ENCODE data around the gene LTA. TPM values are rescaled to one million over a fixed set of nuclear protein-coding genes. Genes with fewer than 3 reads are reported as not detected.

The LTA gene
- polyA plus RNA-seq, 1 donor: 0.96 TPM

GRCh38 chr6:31569861-31570536 is 2.1 kb upstream of the LTA start:
- Histone ChIP-seq H3K36me3 (ENCODE audit: control insufficient read depth, insufficient read depth, low read length) (no peaks in the 10 kb centered on the region), H3K4me1 (ENCODE audit: control insufficient read depth, insufficient read depth, low read length) (no peaks in the 10 kb centered on the region), H3K27me3 (ENCODE audit: control insufficient read depth, insufficient read depth, low read length) (peaks cover 18% of the 10 kb centered on the region), H3K27ac (ENCODE audit: low read length) (no peak overlapping the region), H3K9me3 (ENCODE audit: control insufficient read depth, low read depth, low read length) (no peaks in the 10 kb centered on the region), H3K4me3 (ENCODE audit: low read length) (no peak overlapping the region)
- no peak for DNase-seq
- no CpG with 5 or more reads among the region's 1 CpG for WGBS (ENCODE audit: insufficient coverage, low lambda C conversion rate)

GRCh38 chr6:31573239-31574105 is 1.4 kb downstream of the LTA start:
- H3K27ac ChIP-seq (ENCODE audit: low read length): no peak overlapping the region
- no peaks in the 10 kb centered on the region for H3K4me1 ChIP-seq (ENCODE audit: control insufficient read depth, insufficient read depth, low read length)

GRCh38 chr6:31574106-31575061 is 2.3 kb downstream of the LTA start:
- H3K36me3 ChIP-seq (ENCODE audit: control insufficient read depth, insufficient read depth, low read length): no peaks in the 10 kb centered on the region
- H3K4me1 ChIP-seq (ENCODE audit: control insufficient read depth, insufficient read depth, low read length): no peaks in the 10 kb centered on the region
- peaks cover 22% of the 10 kb centered on the region for H3K27me3 ChIP-seq (ENCODE audit: control insufficient read depth, insufficient read depth, low read length)
- 100% methylated on average over 1 of the region's 14 CpGs for WGBS (ENCODE audit: insufficient coverage, low lambda C conversion rate)
- DNase-seq: no peak
- H3K9me3 ChIP-seq (ENCODE audit: control insufficient read depth, low read depth, low read length): no peaks in the 10 kb centered on the region
- H3K4me3 ChIP-seq (ENCODE audit: low read length): no peak overlapping the region
- H3K27ac ChIP-seq (ENCODE audit: low read length): no peak overlapping the region

More at GRCh38 chr6:31573239-31574105, 1.4 kb downstream of the LTA start:
- Histone ChIP-seq H3K4me3 (ENCODE audit: low read length) (no peak overlapping the region), H3K27me3 (ENCODE audit: control insufficient read depth, insufficient read depth, low read length) (peaks cover 22% of the 10 kb centered on the region), H3K36me3 (ENCODE audit: control insufficient read depth, insufficient read depth, low read length) (no peaks in the 10 kb centered on the region), H3K9me3 (ENCODE audit: control insufficient read depth, low read depth, low read length) (no peaks in the 10 kb centered on the region)
- no peak for DNase-seq
- WGBS (ENCODE audit: insufficient coverage, low lambda C conversion rate): no CpG with 5 or more reads among the region's 9 CpGs

- Histone ChIP-seq H3K36me3 (ENCODE audit: control insufficient read depth, insufficient read depth, low read length) (no peaks in the 10 kb centered on the region), H3K4me1 (ENCODE audit: control insufficient read depth, insufficient read depth, low read length) (no peaks in the 10 kb centered on the region)
- WGBS (ENCODE audit: insufficient coverage, low lambda C conversion rate): no CpG with 5 or more reads among the region's 19 CpGs
Observed at GRCh38 chr6:31575335-31575901, 3.3 kb downstream of the LTA start, which contains the start of gene TNF. TNF (plus strand) TSS chr6:31575565; CDS start chr6:31575742, 177 bp downstream.

GRCh38 chr6:31575952-31576685 is 4.0 kb downstream of the LTA start:
- H3K4me1 ChIP-seq (ENCODE audit: control insufficient read depth, insufficient read depth, low read length): no peaks in the 10 kb centered on the region
- H3K9me3 ChIP-seq (ENCODE audit: control insufficient read depth, low read depth, low read length): peaks cover 3% of the 10 kb centered on the region
- peak overlapping the region; percentile 30 for H3K4me3 ChIP-seq (ENCODE audit: low read length)
- no peaks in the 10 kb centered on the region for H3K36me3 ChIP-seq (ENCODE audit: control insufficient read depth, insufficient read depth, low read length)
- peaks cover 22% of the 10 kb centered on the region for H3K27me3 ChIP-seq (ENCODE audit: control insufficient read depth, insufficient read depth, low read length)
- 76% methylated on average over 5 of the region's 8 CpGs for WGBS (ENCODE audit: insufficient coverage, low lambda C conversion rate)
- no peak for DNase-seq
- H3K27ac ChIP-seq (ENCODE audit: low read length): no peak overlapping the region

More at GRCh38 chr6:31575335-31575901, 3.3 kb downstream of the LTA start, which contains the start of gene TNF:
- Histone ChIP-seq H3K9me3 (ENCODE audit: control insufficient read depth, low read depth, low read length) (no peaks in the 10 kb centered on the region), H3K27me3 (ENCODE audit: control insufficient read depth, insufficient read depth, low read length) (peaks cover 20% of the 10 kb centered on the region), H3K4me3 (ENCODE audit: low read length) (peak within 1 kb of the TSS; percentile 30), H3K27ac (ENCODE audit: low read length) (no peak within 1 kb of the TSS)
- no peak for DNase-seq

GRCh38 chr6:31576897-31577578 is 4.9 kb downstream of the LTA start:
- peaks cover 7% of the 10 kb centered on the region for H3K4me1 ChIP-seq (ENCODE audit: control insufficient read depth, insufficient read depth, low read length)

GRCh38 chr6:31577579-31577966 is 5.5 kb downstream of the LTA start:
- Histone ChIP-seq H3K9me3 (ENCODE audit: control insufficient read depth, low read depth, low read length) (peaks cover 3% of the 10 kb centered on the region), H3K36me3 (ENCODE audit: control insufficient read depth, insufficient read depth, low read length) (no peaks in the 10 kb centered on the region), H3K4me1 (ENCODE audit: control insufficient read depth, insufficient read depth, low read length) (peaks cover 7% of the 10 kb centered on the region), H3K27ac (ENCODE audit: low read length) (no peak overlapping the region), H3K27me3 (ENCODE audit: control insufficient read depth, insufficient read depth, low read length) (peaks cover 29% of the 10 kb centered on the region), H3K4me3 (ENCODE audit: low read length) (no peak overlapping the region)
- 100% methylated on average over 1 of the region's 3 CpGs for WGBS (ENCODE audit: insufficient coverage, low lambda C conversion rate)
- DNase-seq: no peak

More at GRCh38 chr6:31576897-31577578, 4.9 kb downstream of the LTA start:
- Histone ChIP-seq H3K27ac (ENCODE audit: low read length) (no peak overlapping the region), H3K9me3 (ENCODE audit: control insufficient read depth, low read depth, low read length) (peaks cover 3% of the 10 kb centered on the region), H3K4me3 (ENCODE audit: low read length) (no peak overlapping the region), H3K36me3 (ENCODE audit: control insufficient read depth, insufficient read depth, low read length) (no peaks in the 10 kb centered on the region), H3K27me3 (ENCODE audit: control insufficient read depth, insufficient read depth, low read length) (peaks cover 26% of the 10 kb centered on the region)
- no peak for DNase-seq
- no CpG with 5 or more reads among the region's 19 CpGs for WGBS (ENCODE audit: insufficient coverage, low lambda C conversion rate)

- H3K36me3 ChIP-seq (ENCODE audit: control insufficient read depth, insufficient read depth, low read length): no peaks in the 10 kb centered on the region
- WGBS (ENCODE audit: insufficient coverage, low lambda C conversion rate): no CpG with 5 or more reads among the region's 12 CpGs
- DNase-seq: no peak
- no peak overlapping the region for H3K4me3 ChIP-seq (ENCODE audit: low read length)
- H3K27me3 ChIP-seq (ENCODE audit: control insufficient read depth, insufficient read depth, low read length): peaks cover 30% of the 10 kb centered on the region
- peaks cover 7% of the 10 kb centered on the region for H3K4me1 ChIP-seq (ENCODE audit: control insufficient read depth, insufficient read depth, low read length)
- no peak overlapping the region for H3K27ac ChIP-seq (ENCODE audit: low read length)
- H3K9me3 ChIP-seq (ENCODE audit: control insufficient read depth, low read depth, low read length): peaks cover 3% of the 10 kb centered on the region
Observed at GRCh38 chr6:31578184-31579118, 6.4 kb downstream of the LTA start.

Measured in large intestine (tissue), 3 donors.